ENCODE data around the gene TRAPPC8. TPM values are rescaled to one million over a fixed set of nuclear protein-coding genes. Genes with fewer than 3 reads are reported as not detected.
"Not testable (repeated sequence)": the region's sequence is repeated elsewhere in the genome, so short reads cannot be mapped to it uniquely, and the experiment has no call there.

The TRAPPC8 gene
- total RNA-seq, 1 donor from 2014 or later: 29.4 TPM

GRCh38 chr18:31946305-31947046 lies 3.5 kb upstream of the TRAPPC8 start:
- H3K4me3 ChIP-seq (ENCODE audit: low read depth, low read length): no peak overlapping the region
- no peaks in the 10 kb centered on the region for H3K27me3 ChIP-seq (ENCODE audit: control insufficient read depth, insufficient read depth, low read length)

DNA sequence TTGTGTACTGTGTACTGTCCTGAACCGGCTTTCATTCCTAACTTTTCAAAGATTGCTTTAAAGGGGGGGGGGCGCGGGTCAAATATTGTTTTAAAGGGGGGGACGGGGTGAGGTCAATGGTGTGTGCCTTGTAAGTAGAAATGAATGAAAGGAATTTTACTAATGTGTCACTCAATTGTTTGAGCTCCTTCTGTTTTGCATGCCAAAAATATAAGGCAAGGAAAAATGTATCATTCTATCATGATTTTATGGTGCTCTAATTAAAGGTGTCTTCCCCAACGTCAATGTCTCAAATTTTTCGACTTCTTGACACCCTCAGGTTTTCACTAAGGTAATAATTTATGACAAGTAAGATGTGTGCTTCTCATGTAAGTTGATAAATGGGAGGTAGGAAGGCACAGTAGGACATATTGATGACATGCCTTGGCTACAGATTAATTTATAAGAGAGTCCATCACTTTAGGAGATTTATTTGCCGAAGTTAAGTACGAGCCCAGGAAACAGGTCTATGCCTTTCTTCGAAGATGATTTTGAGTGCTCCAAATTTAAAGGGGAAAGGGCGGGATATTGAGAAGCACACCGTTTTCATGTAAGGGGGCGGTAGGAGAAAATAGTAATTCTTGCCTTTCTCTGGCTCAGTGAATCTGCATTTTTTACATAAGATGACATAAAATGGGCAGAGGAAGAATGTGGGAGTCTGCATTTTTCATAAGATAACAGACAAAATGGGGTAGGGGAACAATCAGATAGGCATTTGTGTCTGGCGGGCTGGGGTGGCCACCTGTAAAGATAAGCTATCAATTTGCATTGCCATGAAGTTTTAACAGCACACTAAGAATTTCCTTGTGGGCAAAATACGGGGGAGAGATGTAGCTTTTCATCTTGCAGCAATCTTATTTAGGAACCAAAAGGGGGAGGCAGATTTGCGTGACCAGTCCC lies 1.2 kb upstream of the TRAPPC8 start:
- DNase-seq (ENCODE audit: low read depth): no peak
- TF ChIP-seq CTCF (IDR thresholded peaks at IDR 0.05; ENCODE audit: insufficient read depth, low read length, poor library complexity, severe bottlenecking): no peak
- Histone ChIP-seq H3K36me3 (ENCODE audit: control insufficient read depth, insufficient read depth, low read length) (no peaks in the 10 kb centered on the region), H3K27me3 (ENCODE audit: control insufficient read depth, insufficient read depth, low read length) (no peaks in the 10 kb centered on the region), H3K4me3 (ENCODE audit: low read depth, low read length) (peak overlapping the region; percentile 60)

More at GRCh38 chr18:31946305-31947046, 3.5 kb upstream of the TRAPPC8 start:
- DNase-seq (ENCODE audit: low read depth): no peak
- no peaks in the 10 kb centered on the region for H3K36me3 ChIP-seq (ENCODE audit: control insufficient read depth, insufficient read depth, low read length)
- TF ChIP-seq CTCF (IDR thresholded peaks at IDR 0.05; ENCODE audit: insufficient read depth, low read length, poor library complexity, severe bottlenecking): no peak

DNA sequence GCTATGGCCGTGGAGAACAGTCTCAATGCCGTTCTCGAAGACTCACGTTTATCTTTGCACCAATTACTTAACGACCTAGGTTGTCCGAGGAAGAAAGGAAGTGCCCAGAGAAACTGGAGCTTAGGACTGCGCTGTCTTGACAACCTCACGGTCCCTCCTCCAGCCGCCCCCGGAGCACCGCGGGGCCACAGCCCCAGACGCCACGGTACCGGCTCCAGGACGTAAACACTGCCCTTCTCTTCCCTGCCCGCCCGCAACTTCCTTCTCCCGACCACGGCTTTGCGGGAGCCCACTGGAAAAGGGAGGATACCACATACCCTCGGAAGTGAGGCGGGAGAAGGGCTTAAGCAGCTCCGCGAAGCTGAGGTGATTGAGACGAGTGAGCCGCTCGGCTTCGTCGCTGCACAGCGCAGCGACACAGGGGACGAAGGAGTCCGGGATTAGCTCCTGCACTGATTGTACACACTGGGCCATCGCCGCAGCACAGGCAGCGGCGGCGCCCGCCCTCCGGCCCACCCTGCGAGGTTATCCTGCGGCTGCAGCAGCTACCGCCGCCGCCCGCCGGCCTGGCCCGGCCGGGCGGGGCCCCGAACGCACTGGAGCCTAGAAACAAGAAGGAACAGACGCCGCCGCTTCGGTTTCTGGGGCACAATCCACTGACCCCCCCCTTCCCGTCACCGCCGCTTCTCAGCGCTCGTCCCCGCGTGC lies 483 bp downstream of the TRAPPC8 start:
- H3K27me3 ChIP-seq (ENCODE audit: control insufficient read depth, insufficient read depth, low read length): no peaks in the 10 kb centered on the region
- H3K4me3 ChIP-seq (ENCODE audit: low read depth, low read length): peak overlapping the region; percentile 95
- no peaks in the 10 kb centered on the region for H3K36me3 ChIP-seq (ENCODE audit: control insufficient read depth, insufficient read depth, low read length)
- TF ChIP-seq CTCF (IDR thresholded peaks at IDR 0.05; ENCODE audit: insufficient read depth, low read length, poor library complexity, severe bottlenecking): no peak
- no peak for DNase-seq (ENCODE audit: low read depth)

DNA sequence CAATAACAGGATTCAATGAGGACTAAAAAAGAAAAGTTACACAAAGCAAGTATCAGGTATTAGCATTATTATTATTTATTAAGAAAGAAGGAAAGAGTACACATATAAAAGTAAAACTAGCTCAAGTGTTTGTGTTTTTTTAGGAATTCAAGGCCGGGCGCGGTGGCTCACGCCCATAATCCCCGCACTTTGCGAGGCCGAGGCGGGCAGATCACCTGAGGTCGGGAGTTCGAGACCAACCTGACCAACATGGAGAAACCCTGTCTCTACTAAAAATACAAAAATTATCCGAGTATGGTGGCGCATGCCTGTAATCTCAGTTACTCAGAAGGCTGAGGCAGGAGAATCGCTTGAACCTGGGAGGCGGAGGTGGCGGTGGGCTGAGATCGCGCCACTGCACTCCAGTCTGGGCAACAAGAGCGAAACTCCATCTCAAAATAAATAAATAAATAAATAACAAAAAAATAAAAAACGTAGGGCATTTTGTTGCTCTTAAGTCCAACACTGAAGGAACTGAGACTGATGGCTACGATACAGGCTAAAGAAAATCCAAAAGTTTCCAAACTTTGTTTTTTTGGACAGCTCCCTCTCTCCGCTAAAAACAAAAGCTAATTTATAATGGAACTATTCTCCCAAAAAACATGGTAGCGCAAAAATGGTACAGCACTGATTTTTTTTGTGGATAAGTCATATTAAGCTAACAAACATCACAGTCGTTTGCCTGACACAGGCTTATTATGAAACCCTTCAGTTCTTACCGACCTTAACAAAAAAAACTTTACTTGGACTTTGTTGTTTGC lies 1.7 kb downstream of the TRAPPC8 start:
- Histone ChIP-seq H3K27me3 (ENCODE audit: control insufficient read depth, insufficient read depth, low read length) (no peaks in the 10 kb centered on the region), H3K4me3 (ENCODE audit: low read depth, low read length) (peak overlapping the region; percentile 95), H3K36me3 (ENCODE audit: control insufficient read depth, insufficient read depth, low read length) (no peaks in the 10 kb centered on the region)
- DNase-seq (ENCODE audit: low read depth): no peak
- TF ChIP-seq CTCF (IDR thresholded peaks at IDR 0.05; ENCODE audit: insufficient read depth, low read length, poor library complexity, severe bottlenecking): no peak

GRCh38 chr18:31934773-31935172 lies 8.2 kb downstream of the TRAPPC8 start:
- DNase-seq (ENCODE audit: low read depth); H3K27me3 ChIP-seq (ENCODE audit: control insufficient read depth, insufficient read depth, low read length); H3K36me3 ChIP-seq (ENCODE audit: control insufficient read depth, insufficient read depth, low read length); H3K4me3 ChIP-seq (ENCODE audit: low read depth, low read length): not testable (repeated sequence)
